Measurements from ENCODE around the gene IL1R1.
"Not testable (repeated sequence)": the region's sequence is repeated elsewhere in the genome, so short reads cannot be mapped to it uniquely, and the experiment has no call there.

The IL1R1 gene

GRCh38 chr2:102110596-102111334 is 31.8 kb upstream of the IL1R1 start:
- peak in 1 of 10 donors; percentile 78 for DNase-seq
- intact Hi-C loops (cut with DNase I): no loop called here

GRCh38 chr2:102111823-102112222 is 30.7 kb upstream of the IL1R1 start:
- no peak for DNase-seq
- intact Hi-C loops (cut with DNase I): no loop called here

- no peak for DNase-seq
- intact Hi-C loops (cut with DNase I): no loop called here
Measured at GRCh38 chr2:102112271-102112670, 30.3 kb upstream of the IL1R1 start.

- DNase-seq: no peak
- intact Hi-C loops (cut with DNase I): no loop called here
Measured at GRCh38 chr2:102112692-102113665, 29.6 kb upstream of the IL1R1 start.

DNA sequence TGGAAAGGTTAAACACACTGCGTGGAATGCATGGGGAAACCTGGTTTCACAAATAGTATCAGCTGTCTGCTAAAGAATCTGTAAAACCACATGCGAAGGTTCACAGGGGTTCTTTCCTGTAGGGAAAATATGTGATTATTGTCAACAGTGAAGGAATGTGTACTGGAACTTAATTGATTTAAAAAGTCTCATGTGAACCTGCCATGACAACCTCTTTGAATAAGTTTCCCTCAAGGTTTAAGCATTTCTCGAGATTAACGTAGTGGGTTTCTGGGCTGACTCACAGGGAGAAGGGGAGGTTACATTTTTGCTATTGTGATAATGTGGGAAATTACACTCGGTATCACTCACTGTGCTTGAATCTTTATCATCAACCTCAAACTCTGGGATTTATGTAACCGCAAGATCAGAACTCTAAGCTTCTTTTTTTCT is 28.2 kb upstream of the IL1R1 start:
- no peak for DNase-seq
- intact Hi-C loops (cut with DNase I): no loop called here

- DNase-seq: no peak
- intact Hi-C loops (cut with DNase I): no loop called here
Measured at GRCh38 chr2:102114851-102115497, 27.6 kb upstream of the IL1R1 start.

DNA sequence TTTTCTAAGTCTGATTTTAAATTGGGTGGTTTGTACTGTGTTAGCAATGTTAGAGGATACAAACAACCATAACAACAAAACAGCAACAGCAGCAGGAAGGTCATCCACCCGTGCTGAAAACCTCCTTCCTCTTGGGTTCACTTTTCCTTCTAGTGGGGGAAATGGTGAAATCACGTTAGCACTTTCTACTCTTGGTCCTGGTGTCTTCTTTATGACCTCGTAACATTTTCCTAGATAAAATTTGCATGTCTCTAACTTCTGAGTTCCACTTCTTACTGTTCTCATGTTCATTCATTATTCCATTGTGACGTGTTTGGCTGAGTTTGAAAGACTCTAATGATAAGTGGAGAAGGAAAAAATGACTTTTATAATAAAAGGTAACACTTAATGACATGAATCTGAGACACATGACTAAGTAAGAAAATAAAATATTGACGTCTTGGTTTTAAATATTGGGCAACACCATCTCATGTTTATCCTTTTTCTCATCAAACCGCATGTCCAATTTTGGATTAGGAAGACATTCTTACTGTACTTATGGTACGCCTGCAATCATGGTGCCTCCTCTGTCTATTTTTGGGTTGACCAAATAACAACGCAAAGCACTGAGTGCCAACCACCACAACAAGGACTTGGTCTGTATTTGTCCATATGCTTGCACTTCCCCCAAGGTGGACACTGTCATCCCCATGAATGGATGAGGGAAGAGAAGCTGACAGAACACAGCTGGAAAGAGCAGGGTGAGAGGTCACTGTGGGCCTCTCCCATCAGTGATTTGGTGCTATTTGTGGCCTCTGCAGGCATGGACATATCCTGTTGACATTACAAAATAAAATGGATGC is 25.7 kb upstream of the IL1R1 start:
- no peak for DNase-seq
- intact Hi-C loops (cut with DNase I): no loop called here

- intact Hi-C loops (cut with DNase I): no loop called here
- no peak for DNase-seq
Measured at GRCh38 chr2:102117472-102117858, 25.1 kb upstream of the IL1R1 start.

- intact Hi-C loops (cut with DNase I): no loop called here
- no peak for DNase-seq
Measured at GRCh38 chr2:102119255-102119654, 23.3 kb upstream of the IL1R1 start.

- intact Hi-C loops (cut with DNase I): no loop called here
- no peak for DNase-seq
Measured at GRCh38 chr2:102120261-102120660, 22.3 kb upstream of the IL1R1 start.

DNA sequence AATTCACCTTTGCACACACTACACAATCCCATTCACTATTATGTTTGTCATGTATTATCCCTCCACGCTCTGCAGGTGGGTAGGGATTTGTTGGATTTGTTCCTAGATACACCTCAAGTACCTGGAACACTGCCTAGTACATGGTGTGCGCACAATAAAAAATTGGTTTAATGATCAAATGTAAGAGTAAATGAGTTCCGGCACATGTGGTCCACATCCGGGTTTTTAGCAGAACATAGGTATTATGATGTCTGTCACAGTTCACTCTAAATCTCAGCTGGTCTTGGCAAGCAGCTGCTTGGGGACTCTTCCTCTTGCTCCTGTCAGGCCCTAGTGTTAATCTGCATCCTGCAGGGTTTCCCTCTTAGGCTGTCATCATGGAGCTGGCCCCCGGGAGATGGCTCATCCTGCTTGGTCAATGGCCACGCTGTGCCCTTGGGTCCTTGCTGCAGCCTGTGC is 21.8 kb upstream of the IL1R1 start:
- no peak for DNase-seq
- intact Hi-C loops (cut with DNase I): no loop called here

GRCh38 chr2:102122115-102122514 is 20.4 kb upstream of the IL1R1 start:
- intact Hi-C loops (cut with DNase I): no loop called here

GRCh38 chr2:102122909-102123308 is 19.6 kb upstream of the IL1R1 start:
- DNase-seq: no peak
- intact Hi-C loops (cut with DNase I): no loop called here

More at GRCh38 chr2:102122115-102122514, 20.4 kb upstream of the IL1R1 start:
- DNase-seq: no peak

DNA sequence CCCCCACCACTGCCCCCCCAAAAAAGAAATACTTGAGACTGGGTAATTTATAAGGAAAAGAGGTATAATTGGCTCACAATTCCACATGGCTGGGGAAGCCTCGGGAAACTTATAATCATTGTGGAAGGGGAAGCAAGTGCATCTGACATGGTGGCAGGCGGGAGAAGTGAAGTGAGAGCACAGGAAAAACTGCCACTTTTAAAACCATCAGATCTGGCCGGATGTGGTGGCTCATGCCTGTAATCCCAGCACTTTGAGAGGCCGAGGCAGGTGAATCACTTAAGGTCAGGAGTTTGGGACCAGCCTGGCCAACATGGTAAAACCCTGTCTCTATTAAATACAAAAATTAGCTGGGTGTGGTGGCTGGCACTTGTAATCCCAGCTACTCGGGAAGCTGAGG is 18.1 kb upstream of the IL1R1 start:
- intact Hi-C loops (cut with DNase I); DNase-seq: not testable (repeated sequence)

- intact Hi-C loops (cut with DNase I): no loop called here
- DNase-seq: no peak
Measured at GRCh38 chr2:102126169-102126568, 16.4 kb upstream of the IL1R1 start.

DNA sequence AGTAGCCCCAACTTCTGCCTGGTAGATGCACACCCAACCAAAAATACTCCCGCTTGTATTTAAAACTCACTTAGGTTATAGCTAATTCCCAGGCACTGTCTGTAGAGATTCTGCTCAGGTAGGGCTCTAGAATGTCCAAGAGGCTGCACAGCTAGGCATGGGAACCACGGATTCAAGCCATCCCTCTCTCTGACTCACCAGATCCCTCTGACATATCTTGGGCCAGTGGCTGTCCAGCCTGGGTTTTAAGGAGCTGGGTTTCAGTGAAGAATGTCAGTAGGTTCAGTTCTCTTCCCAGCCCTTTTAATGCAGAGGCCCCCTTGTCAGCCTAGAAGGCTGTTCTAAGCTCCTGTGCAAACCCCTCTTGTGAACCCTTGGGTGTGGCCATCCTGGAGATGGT is 15.9 kb upstream of the IL1R1 start:
- intact Hi-C loops (cut with DNase I): no loop called here
- no peak for DNase-seq

GRCh38 chr2:102129082-102129481 is 13.5 kb upstream of the IL1R1 start:
- intact Hi-C loops (cut with DNase I): no loop called here
- no peak for DNase-seq

DNA sequence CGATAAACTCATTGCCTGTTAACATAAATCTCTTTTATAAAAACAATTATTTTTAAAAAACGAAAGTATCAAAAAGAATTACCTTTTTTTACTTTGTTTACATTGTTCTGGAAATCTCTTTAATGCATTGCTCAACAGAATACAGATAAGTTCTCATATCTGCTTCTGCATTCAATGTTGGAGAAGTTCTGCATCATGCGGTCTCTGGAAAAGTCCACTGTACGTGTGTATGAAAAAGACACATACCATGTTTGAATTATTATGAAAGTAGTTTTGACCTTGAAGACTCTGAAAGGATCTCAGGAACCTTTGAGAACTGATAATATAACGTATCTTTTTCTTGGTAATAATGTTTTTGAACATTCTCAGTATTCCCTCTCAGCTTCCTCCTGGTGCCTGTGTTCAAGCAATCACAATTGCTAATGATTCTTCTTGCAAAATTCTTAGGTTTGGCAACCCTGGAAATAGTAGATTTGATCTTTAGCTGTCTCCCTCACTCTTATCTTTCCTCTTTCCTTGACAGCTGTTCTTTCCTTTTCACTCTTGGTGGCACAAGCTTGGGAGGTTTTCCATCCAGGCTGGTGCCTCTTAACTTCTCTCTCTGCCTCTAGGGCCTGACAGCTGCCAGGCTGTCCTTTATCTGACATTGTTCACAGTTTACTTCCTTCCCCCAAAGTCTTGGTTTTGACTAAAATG is 12.4 kb upstream of the IL1R1 start:
- intact Hi-C loops (cut with DNase I): no loop called here
- no peak for DNase-seq

DNA sequence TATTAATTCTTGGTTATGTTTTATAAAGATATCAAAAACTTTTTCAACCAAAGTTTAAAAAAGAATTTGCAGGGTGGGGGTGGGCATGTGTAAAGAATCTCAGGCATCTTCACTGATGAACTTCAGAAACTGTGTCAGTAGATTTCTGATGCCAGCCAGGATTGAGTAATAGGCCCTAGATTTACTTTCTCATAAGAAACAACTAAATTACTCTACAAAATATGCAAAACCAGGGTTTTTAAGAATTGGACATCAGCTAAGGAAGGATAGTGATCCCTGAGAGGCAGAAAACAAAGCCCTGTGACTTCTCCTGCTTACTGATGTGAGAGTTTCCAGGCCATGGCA is 11.9 kb upstream of the IL1R1 start:
- no peak for DNase-seq
- intact Hi-C loops (cut with DNase I): no loop called here

DNA sequence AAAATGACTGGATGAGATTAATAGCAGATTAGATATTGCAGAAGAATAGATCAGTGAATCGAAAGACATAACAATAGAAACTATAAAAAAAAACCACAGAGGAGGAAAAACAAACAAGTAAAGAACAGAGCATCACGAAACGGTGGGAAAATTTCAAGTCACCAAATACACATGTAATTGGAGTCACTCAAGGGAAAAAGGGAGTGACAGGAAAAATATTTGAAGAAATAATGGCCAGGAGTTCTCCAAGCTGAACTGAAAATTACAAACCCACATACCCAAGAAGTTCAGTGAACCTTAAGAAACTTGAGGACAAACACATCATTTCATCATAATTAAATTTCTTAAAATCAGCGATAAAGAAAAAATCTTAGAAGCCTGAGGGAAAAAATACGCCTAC is 11.0 kb upstream of the IL1R1 start:
- no peak for DNase-seq
- intact Hi-C loops (cut with DNase I): no loop called here

Data from posterior cingulate gyrus (tissue), 11 donors.